HepG2 (cell line): Measurements from ENCODE around the gene HNRNPL. TPM values are rescaled to one million over a fixed set of nuclear protein-coding genes. Genes with fewer than 3 reads are reported as not detected.

ENCODE experiments used
- CBFB ChIP-seq: sonication (generic); formaldehyde crosslinking; IDR thresholded peaks from 2 replicates; pipeline ENCODE4 v1.4.0; 2020; ENCODE audit warnings: missing genetic modification reagents
- FOSL1 ChIP-seq: sonication (generic); formaldehyde crosslinking; IDR thresholded peaks from 2 replicates; pipeline ENCODE4 v1.9.0; 2021; ENCODE audit warnings: missing genetic modification reagents, borderline replicate concordance
- FOXP1 ChIP-seq, 2 experiments: fragments of 450-650 bp in 1 of 2; IDR thresholded peaks; 2 replicates each; pipeline ENCODE4 v1.6.1; 2017 to 2018; ENCODE audit warnings: antibody characterized with exemption in 1 of 2
- POLR2AphosphoS5 ChIP-seq: IDR thresholded peaks from 2 replicates; pipeline ENCODE4 v1.6.1; 2012; ENCODE audit warnings: low read depth, low read length
- PRDM10 ChIP-seq: sonication (generic); formaldehyde crosslinking; IDR thresholded peaks from 2 replicates; pipeline ENCODE4 v1.4.0; 2020; ENCODE audit warnings: low read depth, missing genetic modification reagents
- RBM22 ChIP-seq: fragments of 200-400 bp; formaldehyde crosslinking; optimal IDR thresholded peaks from 2 replicates; pipeline ENCODE3; 2017; ENCODE audit warnings: mild to moderate bottlenecking, low read length, moderate library complexity
- SALL1 ChIP-seq: sonication (generic); formaldehyde crosslinking; IDR thresholded peaks from 2 replicates; pipeline ENCODE4 v1.8.0; 2022; ENCODE audit warnings: mild to moderate bottlenecking, missing genetic modification reagents
- SOX5 ChIP-seq: IDR thresholded peaks from 2 replicates; pipeline ENCODE4 v1.6.1; 2016; ENCODE audit warnings: borderline replicate concordance
- TARDBP ChIP-seq: sonication (generic); formaldehyde crosslinking; IDR thresholded peaks from 2 replicates; pipeline ENCODE4 v1.8.0; 2022; ENCODE audit warnings: mild to moderate bottlenecking, missing genetic modification reagents
- THAP7 ChIP-seq: sonication (generic); formaldehyde crosslinking; IDR thresholded peaks from 2 replicates; pipeline ENCODE4 v1.8.1; 2023; ENCODE audit warnings: mild to moderate bottlenecking, missing genetic modification reagents
- ZNF260 ChIP-seq: sonication (generic); formaldehyde crosslinking; IDR thresholded peaks from 2 replicates; pipeline ENCODE4 v1.4.0; 2020; ENCODE audit warnings: missing genetic modification reagents, low read depth, mild to moderate bottlenecking, borderline replicate concordance
- ZNF263 ChIP-seq: sonication (generic); formaldehyde crosslinking; IDR thresholded peaks from 2 replicates; pipeline ENCODE4 v1.4.0; 2020; ENCODE audit warnings: missing genetic modification reagents
- ZNF713 ChIP-seq: sonication (generic); formaldehyde crosslinking; IDR thresholded peaks from 2 replicates; pipeline ENCODE4 v1.4.0; 2020; ENCODE audit warnings: mild to moderate bottlenecking, missing genetic modification reagents
- ZNF766 ChIP-seq: sonication (generic); formaldehyde crosslinking; IDR thresholded peaks from 2 replicates; pipeline ENCODE4 v1.5.0; 2020; ENCODE audit warnings: missing genetic modification reagents, borderline replicate concordance
- polyA plus RNA-seq, 8 experiments: library from polyadenylated mRNA; depleted of rRNA in 3 of 8; stranded (reverse) in 7 of 8; unstranded in 1 of 8; fragments of >200 nt; fragmentation: Illumina TruSeq in 4 of 8; extraction: Trizol in 4 of 8; gene quantifications; 2 replicates each; pipeline versions ENCODE4 v1.2.1 to v1.2.3, GENCODE V29; 2011 to 2016; ENCODE audit warnings: low read depth in 4 of 8, missing spikeins in 1 of 8, mixed read lengths in 1 of 8; ENCODE audit not compliant: insufficient read depth in 1 of 8
- total RNA-seq, 5 experiments: library from RNA; depleted of rRNA; stranded (reverse); fragments of >200 nt; fragmentation: Illumina TruSeq; extraction: Trizol; gene quantifications; 2 replicates each; pipeline ENCODE4 v1.2.3, GENCODE V29; 2016; ENCODE audit warnings: low read depth in 1 of 5
- TF ChIP-seq, protein P1 (sequence below): IDR thresholded peaks from 2 replicates; pipeline ENCODE4 v1.4.0; 2020; ENCODE audit warnings: mild to moderate bottlenecking, missing genetic modification reagents
- TF ChIP-seq, protein P2 (sequence below): sonication (generic); formaldehyde crosslinking; IDR thresholded peaks from 2 replicates; pipeline ENCODE4 v1.4.0; 2020; ENCODE audit warnings: missing genetic modification reagents
- TF ChIP-seq, protein P3 (sequence below): sonication (generic); formaldehyde crosslinking; IDR thresholded peaks from 2 replicates; pipeline ENCODE4 v1.4.0; 2020; ENCODE audit warnings: mild to moderate bottlenecking, missing genetic modification reagents

Gene HNRNPL
- total and polyA plus RNA-seq, 2 of the 13 experiments (the other 11 are each of a cell fraction or from before 2014, with no cell fraction given): 156 to 278 TPM

DNA sequence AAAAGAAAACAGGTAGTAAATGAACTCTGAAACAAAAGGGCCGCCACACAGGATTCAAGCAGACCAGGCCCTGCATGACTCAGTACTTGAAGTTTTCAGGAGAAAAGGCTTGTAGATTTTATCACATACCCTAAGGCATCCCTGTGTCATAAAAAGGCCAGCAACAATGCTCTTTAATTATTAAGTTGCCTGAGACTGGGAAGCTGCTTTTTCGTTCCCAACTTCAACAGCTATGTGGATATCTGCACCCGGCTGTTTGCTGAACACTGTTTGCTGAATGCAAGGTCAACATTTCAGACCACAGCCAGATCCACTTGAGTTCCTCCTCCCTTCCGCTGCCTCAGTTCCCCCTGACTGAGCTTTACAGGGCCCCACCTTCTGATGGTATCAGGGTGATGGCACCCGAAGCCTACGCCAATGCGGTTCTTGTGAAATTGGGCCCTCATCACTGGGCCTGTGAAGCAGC is 12.1 kb downstream of the HNRNPL start (continued):
- peak; percentile 94 for TF ChIP-seq RBM22
- peak; percentile 32; the same call in 1 of the 2 replicates for TF ChIP-seq ZNF766 (CRISPR knock-in tag)
- TF ChIP-seq ZNF263 (CRISPR knock-in tag): peak; percentile 73; the same call in 1 of the 2 replicates
- TF ChIP-seq POLR2AphosphoS5: 0 out of 2 replicates have a peak, but pooled peaks have one; percentile 16
- TF ChIP-seq, protein P1, sequence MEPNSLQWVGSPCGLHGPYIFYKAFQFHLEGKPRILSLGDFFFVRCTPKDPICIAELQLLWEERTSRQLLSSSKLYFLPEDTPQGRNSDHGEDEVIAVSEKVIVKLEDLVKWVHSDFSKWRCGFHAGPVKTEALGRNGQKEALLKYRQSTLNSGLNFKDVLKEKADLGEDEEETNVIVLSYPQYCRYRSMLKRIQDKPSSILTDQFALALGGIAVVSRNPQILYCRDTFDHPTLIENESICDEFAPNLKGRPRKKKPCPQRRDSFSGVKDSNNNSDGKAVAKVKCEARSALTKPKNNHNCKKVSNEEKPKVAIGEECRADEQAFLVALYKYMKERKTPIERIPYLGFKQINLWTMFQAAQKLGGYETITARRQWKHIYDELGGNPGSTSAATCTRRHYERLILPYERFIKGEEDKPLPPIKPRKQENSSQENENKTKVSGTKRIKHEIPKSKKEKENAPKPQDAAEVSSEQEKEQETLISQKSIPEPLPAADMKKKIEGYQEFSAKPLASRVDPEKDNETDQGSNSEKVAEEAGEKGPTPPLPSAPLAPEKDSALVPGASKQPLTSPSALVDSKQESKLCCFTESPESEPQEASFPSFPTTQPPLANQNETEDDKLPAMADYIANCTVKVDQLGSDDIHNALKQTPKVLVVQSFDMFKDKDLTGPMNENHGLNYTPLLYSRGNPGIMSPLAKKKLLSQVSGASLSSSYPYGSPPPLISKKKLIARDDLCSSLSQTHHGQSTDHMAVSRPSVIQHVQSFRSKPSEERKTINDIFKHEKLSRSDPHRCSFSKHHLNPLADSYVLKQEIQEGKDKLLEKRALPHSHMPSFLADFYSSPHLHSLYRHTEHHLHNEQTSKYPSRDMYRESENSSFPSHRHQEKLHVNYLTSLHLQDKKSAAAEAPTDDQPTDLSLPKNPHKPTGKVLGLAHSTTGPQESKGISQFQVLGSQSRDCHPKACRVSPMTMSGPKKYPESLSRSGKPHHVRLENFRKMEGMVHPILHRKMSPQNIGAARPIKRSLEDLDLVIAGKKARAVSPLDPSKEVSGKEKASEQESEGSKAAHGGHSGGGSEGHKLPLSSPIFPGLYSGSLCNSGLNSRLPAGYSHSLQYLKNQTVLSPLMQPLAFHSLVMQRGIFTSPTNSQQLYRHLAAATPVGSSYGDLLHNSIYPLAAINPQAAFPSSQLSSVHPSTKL (CRISPR knock-in tag): 0 out of 2 replicates have a peak, but pooled peaks have one; percentile 29
- TF ChIP-seq TARDBP (CRISPR knock-in tag): 0 out of 2 replicates have a peak, but pooled peaks have one; percentile 23
- 0 out of 2 replicates have a peak, but pooled peaks have one; percentile 29 for TF ChIP-seq CBFB
- TF ChIP-seq, protein P2, sequence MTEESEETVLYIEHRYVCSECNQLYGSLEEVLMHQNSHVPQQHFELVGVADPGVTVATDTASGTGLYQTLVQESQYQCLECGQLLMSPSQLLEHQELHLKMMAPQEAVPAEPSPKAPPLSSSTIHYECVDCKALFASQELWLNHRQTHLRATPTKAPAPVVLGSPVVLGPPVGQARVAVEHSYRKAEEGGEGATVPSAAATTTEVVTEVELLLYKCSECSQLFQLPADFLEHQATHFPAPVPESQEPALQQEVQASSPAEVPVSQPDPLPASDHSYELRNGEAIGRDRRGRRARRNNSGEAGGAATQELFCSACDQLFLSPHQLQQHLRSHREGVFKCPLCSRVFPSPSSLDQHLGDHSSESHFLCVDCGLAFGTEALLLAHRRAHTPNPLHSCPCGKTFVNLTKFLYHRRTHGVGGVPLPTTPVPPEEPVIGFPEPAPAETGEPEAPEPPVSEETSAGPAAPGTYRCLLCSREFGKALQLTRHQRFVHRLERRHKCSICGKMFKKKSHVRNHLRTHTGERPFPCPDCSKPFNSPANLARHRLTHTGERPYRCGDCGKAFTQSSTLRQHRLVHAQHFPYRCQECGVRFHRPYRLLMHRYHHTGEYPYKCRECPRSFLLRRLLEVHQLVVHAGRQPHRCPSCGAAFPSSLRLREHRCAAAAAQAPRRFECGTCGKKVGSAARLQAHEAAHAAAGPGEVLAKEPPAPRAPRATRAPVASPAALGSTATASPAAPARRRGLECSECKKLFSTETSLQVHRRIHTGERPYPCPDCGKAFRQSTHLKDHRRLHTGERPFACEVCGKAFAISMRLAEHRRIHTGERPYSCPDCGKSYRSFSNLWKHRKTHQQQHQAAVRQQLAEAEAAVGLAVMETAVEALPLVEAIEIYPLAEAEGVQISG: peak; percentile 10; the same call in 1 of the 2 replicates
- TF ChIP-seq ZNF713 (CRISPR knock-in tag): no peak
- TF ChIP-seq SALL1: peak; percentile 42; the same call in 1 of the 2 replicates
- TF ChIP-seq SOX5: peak; percentile 23; the same call in 1 of the 2 replicates
- no peak for TF ChIP-seq THAP7 (CRISPR knock-in tag)
- no peak for TF ChIP-seq ZNF260
- 0 out of 2 replicates have a peak, but pooled peaks have one; percentile 13 for TF ChIP-seq PRDM10 (CRISPR knock-in tag)
- TF ChIP-seq, protein P3, sequence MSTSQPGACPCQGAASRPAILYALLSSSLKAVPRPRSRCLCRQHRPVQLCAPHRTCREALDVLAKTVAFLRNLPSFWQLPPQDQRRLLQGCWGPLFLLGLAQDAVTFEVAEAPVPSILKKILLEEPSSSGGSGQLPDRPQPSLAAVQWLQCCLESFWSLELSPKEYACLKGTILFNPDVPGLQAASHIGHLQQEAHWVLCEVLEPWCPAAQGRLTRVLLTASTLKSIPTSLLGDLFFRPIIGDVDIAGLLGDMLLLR (CRISPR knock-in tag): no peak
- no peak for TF ChIP-seq FOSL1 (CRISPR knock-in tag)
- no peak for TF ChIP-seq FOXP1 (IDR thresholded peaks at IDR 0.05)
- peak; percentile 34; the same call in 1 of the 2 replicates for TF ChIP-seq FOXP1 (CRISPR knock-in tag; IDR thresholded peaks at IDR 0.05)
